SK-N-SH treated with all-trans-retinoic acid at 6 μM for 48 hours (cell line): ENCODE measurements around the gene ITPA.

Experiments used
- BACH2 ChIP-seq: fragments of 250-450 bp; sonication (Bioruptor Pico); IDR thresholded peaks from 2 replicates; pipeline ENCODE4 v1.9.0; 2021; ENCODE audit warnings: mild to moderate bottlenecking, borderline replicate concordance
- CSDC2 ChIP-seq: fragments of 250-450 bp; sonication (Bioruptor Pico); IDR thresholded peaks from 2 replicates; pipeline ENCODE4 v1.5.0; 2020; ENCODE audit warnings: mild to moderate bottlenecking, moderate library complexity
- RARB ChIP-seq: fragments of 250-450 bp; sonication (Bioruptor Pico); IDR thresholded peaks from 2 replicates; pipeline ENCODE4 v1.8.0; 2021; ENCODE audit warnings: mild to moderate bottlenecking, moderate library complexity
- TOX ChIP-seq: fragments of 250-450 bp; sonication (Bioruptor Pico); IDR thresholded peaks from 2 replicates; pipeline ENCODE4 v1.8.0; 2021; ENCODE audit warnings: mild to moderate bottlenecking, moderate library complexity, borderline replicate concordance
- ZFP3 ChIP-seq: fragments of 250-450 bp; sonication (Bioruptor Pico); IDR thresholded peaks from 2 replicates; pipeline ENCODE4 v1.5.0; 2020; ENCODE audit warnings: mild to moderate bottlenecking, moderate library complexity
- ZNF70 ChIP-seq: fragments of 450-650 bp; formaldehyde crosslinking; IDR thresholded peaks from 2 replicates; pipeline ENCODE4 v1.5.0; 2020; ENCODE audit warnings: mild to moderate bottlenecking, moderate library complexity
- TF ChIP-seq, protein P1 (sequence below): fragments of 250-450 bp; sonication (Bioruptor Pico); IDR thresholded peaks from 2 replicates; pipeline ENCODE4 v1.8.0; 2020; ENCODE audit warnings: mild to moderate bottlenecking, moderate library complexity, borderline replicate concordance

DNA sequence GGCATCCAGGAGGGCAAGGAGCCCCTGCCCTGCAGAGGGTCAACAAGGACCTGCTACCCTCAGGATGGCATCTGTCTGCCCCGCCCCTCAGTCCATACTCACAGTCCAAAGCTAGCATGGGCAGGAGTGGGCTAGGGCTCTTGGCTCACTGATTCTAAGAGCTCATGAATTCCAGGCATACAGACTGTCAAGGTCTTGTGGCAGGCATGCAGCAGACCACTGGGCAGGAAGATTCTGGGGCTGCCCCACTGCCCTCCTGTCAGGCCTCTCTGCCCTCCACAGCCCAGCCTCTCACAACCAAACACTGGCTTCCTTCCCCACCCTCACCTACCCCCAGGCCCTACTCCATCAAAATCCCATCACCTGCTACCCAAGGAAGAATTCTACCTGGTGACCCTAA lies 35.3 kb downstream of the ITPA start:
- no peak for TF ChIP-seq BACH2 (CRISPR knock-in tag)
- TF ChIP-seq ZFP3 = no peak
- TF ChIP-seq, protein P1, sequence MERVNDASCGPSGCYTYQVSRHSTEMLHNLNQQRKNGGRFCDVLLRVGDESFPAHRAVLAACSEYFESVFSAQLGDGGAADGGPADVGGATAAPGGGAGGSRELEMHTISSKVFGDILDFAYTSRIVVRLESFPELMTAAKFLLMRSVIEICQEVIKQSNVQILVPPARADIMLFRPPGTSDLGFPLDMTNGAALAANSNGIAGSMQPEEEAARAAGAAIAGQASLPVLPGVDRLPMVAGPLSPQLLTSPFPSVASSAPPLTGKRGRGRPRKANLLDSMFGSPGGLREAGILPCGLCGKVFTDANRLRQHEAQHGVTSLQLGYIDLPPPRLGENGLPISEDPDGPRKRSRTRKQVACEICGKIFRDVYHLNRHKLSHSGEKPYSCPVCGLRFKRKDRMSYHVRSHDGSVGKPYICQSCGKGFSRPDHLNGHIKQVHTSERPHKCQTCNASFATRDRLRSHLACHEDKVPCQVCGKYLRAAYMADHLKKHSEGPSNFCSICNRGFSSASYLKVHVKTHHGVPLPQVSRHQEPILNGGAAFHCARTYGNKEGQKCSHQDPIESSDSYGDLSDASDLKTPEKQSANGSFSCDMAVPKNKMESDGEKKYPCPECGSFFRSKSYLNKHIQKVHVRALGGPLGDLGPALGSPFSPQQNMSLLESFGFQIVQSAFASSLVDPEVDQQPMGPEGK (CRISPR knock-in tag) = no peak
- no peak for TF ChIP-seq ZNF70 (CRISPR knock-in tag)
- TF ChIP-seq RARB (CRISPR knock-in tag) = no peak
- no peak for TF ChIP-seq CSDC2 (CRISPR knock-in tag)
- TF ChIP-seq TOX (CRISPR knock-in tag) = no peak
